ENCODE measurements around the gene OR10H4.
"Not testable (repeated sequence)": the region's sequence is repeated elsewhere in the genome, so short reads cannot be mapped to it uniquely, and the experiment has no call there.

GRCh38 chr19:15972043-15972442 is 23.2 kb downstream of the OR10H4 start:
- TF ChIP-seq CTCF (IDR thresholded peaks at IDR 0.05; ENCODE audit: poor library complexity, severe bottlenecking); EP300 (conservative IDR thresholded peaks at IDR 0.05; ENCODE audit: poor library complexity, severe bottlenecking); MXI1 (conservative IDR thresholded peaks at IDR 0.05; ENCODE audit: poor library complexity, severe bottlenecking); POLR2AphosphoS5 (IDR thresholded peaks at IDR 0.05); EZH2 (IDR thresholded peaks at IDR 0.05; ENCODE audit: borderline replicate concordance, insufficient read depth, low read length, poor library complexity, severe bottlenecking): not testable (repeated sequence)
